HepG2 (cell line): ENCODE results near the gene C11orf71. TPM values are rescaled to one million over a fixed set of nuclear protein-coding genes. Genes with fewer than 3 reads are reported as not detected.

Source experiments
- ATAC-seq: fragments of 200-7000 bp; cut with Tn5 transposase; 3 replicates; pipeline ENCODE4 v1.9.1; 2020; ENCODE audit warnings: mild to moderate bottlenecking, moderate library complexity
- BruUV-seq: library from RNA; stranded (reverse); fragments of 400-500 nt; replicated peaks from 2 replicates; lab custom pipeline; 2021; lab: Mats Ljungman, UMichigan
- CTCF ChIA-PET: fragments of 300-600 bp; formaldehyde crosslinking; extraction: SDS; loops from one replicate; lab custom pipeline; 2021; ENCODE audit warnings: low total read pairs, inconsistent platforms, low intra/inter-chr PET ratio; lab: Yijun Ruan, JAX
- POLR2A ChIA-PET: fragments of 350-600 bp; sonication (Branson Sonifier 250); formaldehyde crosslinking; loops from one replicate; lab custom pipeline; 2020; ENCODE audit warnings: antibody characterized with exemption, inconsistent platforms; lab: Yijun Ruan, JAX
- DNase-seq: peaks from one replicate; pipeline ENCODE4 v3.0.0-alpha.2; 2015; ENCODE audit warnings: low spot score
- FAIRE-seq: peaks from 3 replicates; lab custom pipeline; 2011; peaks lifted over from hg19 to GRCh38; lab: Jason Lieb, UNC
- H2AFZ ChIP-seq: one replicate; pipeline ENCODE4 v1.6.1; 2011; ENCODE audit warnings: low read length, inconsistent platforms
- H3K27ac ChIP-seq: fragments of 300-600 bp; 3 replicates; pipeline ENCODE4 v1.8.0; 2011; ENCODE audit warnings: mixed run types, mild to moderate bottlenecking, mixed read lengths, low read length, inconsistent platforms; ENCODE audit not compliant: insufficient read depth; ENCODE audit errors: extremely low read length
- H3K27me3 ChIP-seq, 2 experiments: fragments of 200-600 bp in 1 of 2; 2 replicates in 1 of 2; 3 replicates in 1 of 2; pipeline versions ENCODE4 v1.6.0 to v1.8.0; 2011; ENCODE audit warnings: low read length in 2 of 2, mild to moderate bottlenecking in 2 of 2, moderate library complexity in 2 of 2, inconsistent platforms in 1 of 2; ENCODE audit not compliant: insufficient read depth in 2 of 2, control insufficient read depth in 1 of 2
- H3K36me3 ChIP-seq, 2 experiments: fragments of 200-600 bp in 1 of 2; replicated peaks in 1 of 2; 2 replicates in 1 of 2; 3 replicates in 1 of 2; pipeline versions ENCODE4 v1.5.1 to v1.8.0; 2011; ENCODE audit warnings: low read length in 2 of 2, inconsistent platforms in 1 of 2; ENCODE audit not compliant: insufficient read depth in 2 of 2, control insufficient read depth in 1 of 2
- H3K4me1 ChIP-seq: 2 replicates; pipeline ENCODE4 v1.5.1; 2012; ENCODE audit warnings: low read length, inconsistent platforms; ENCODE audit not compliant: insufficient read depth
- H3K4me2 ChIP-seq: 2 replicates; pipeline ENCODE4 v1.6.0; 2011; ENCODE audit warnings: low read depth, low read length, inconsistent platforms
- H3K4me3 ChIP-seq, 3 experiments: fragments of 200-600 bp in 1 of 3; sonication (generic), shearing (Covaris generic) in 1 of 3; replicated peaks in 1 of 3; 2 replicates each; pipeline ENCODE4 v1.5.1; 2011 to 2016; ENCODE audit warnings: low read length in 3 of 3, inconsistent platforms in 2 of 3, low read depth in 2 of 3, mild to moderate bottlenecking in 2 of 3, control low read depth in 1 of 3, mixed read lengths in 1 of 3; ENCODE audit not compliant: insufficient read depth in 1 of 3
- H3K79me2 ChIP-seq: one replicate; pipeline ENCODE4 v1.6.1; 2011; ENCODE audit warnings: low read length, inconsistent platforms; ENCODE audit not compliant: insufficient read depth
- H3K9ac ChIP-seq: 2 replicates; pipeline ENCODE4 v1.6.0; 2011; ENCODE audit warnings: mild to moderate bottlenecking, low read depth, low read length, inconsistent platforms; ENCODE audit not compliant: insufficient read depth
- H3K9me3 ChIP-seq: 2 replicates; pipeline ENCODE4 v1.5.1; 2012; ENCODE audit warnings: mild to moderate bottlenecking, low read length
- H4K20me1 ChIP-seq: 2 replicates; pipeline ENCODE4 v1.6.0; 2011; ENCODE audit warnings: inconsistent platforms, mild to moderate bottlenecking, low read length, moderate library complexity; ENCODE audit not compliant: insufficient read depth
- DNMT1 ChIP-seq: sonication (generic); formaldehyde crosslinking; IDR thresholded peaks from 2 replicates; pipeline ENCODE4 v1.5.1; 2020; ENCODE audit warnings: mild to moderate bottlenecking, missing genetic modification reagents
- ETS1 ChIP-seq: sonication (generic); formaldehyde crosslinking; IDR thresholded peaks from 2 replicates; pipeline ENCODE4 v1.4.0; 2020; ENCODE audit warnings: missing genetic modification reagents
- KDM3A ChIP-seq: IDR thresholded peaks from 2 replicates; pipeline ENCODE4 v1.6.1; 2018; ENCODE audit warnings: low read depth, missing compliant biosample characterization
- KLF12 ChIP-seq: sonication (generic); formaldehyde crosslinking; IDR thresholded peaks from 2 replicates; pipeline ENCODE4 v1.4.0; 2020; ENCODE audit warnings: missing genetic modification reagents, borderline replicate concordance
- MXI1 ChIP-seq: IDR thresholded peaks from 3 replicates; pipeline ENCODE4 v1.6.1; 2012; ENCODE audit warnings: low read depth, low read length, inconsistent platforms, borderline replicate concordance
- NKX3-1 ChIP-seq: sonication (generic); formaldehyde crosslinking; IDR thresholded peaks from 2 replicates; pipeline ENCODE4 v1.5.0; 2020; ENCODE audit warnings: missing genetic modification reagents
- PAX8 ChIP-seq: sonication (generic); formaldehyde crosslinking; IDR thresholded peaks from 2 replicates; pipeline ENCODE4 v1.8.0; 2022; ENCODE audit warnings: mild to moderate bottlenecking, missing genetic modification reagents, borderline replicate concordance
- POGZ ChIP-seq: sonication (generic); formaldehyde crosslinking; IDR thresholded peaks from 2 replicates; pipeline ENCODE4 v1.4.0; 2020; ENCODE audit warnings: mild to moderate bottlenecking, missing genetic modification reagents
- TBL1XR1 ChIP-seq: fragments of 150-350 bp; IDR thresholded peaks from 2 replicates; pipeline ENCODE4 v1.6.1; 2014; ENCODE audit warnings: borderline replicate concordance, low read length; ENCODE audit not compliant: partially characterized antibody
- TBX2 ChIP-seq: sonication (generic); formaldehyde crosslinking; IDR thresholded peaks from 2 replicates; pipeline ENCODE4 v1.5.0; 2020; ENCODE audit warnings: missing genetic modification reagents, mild to moderate bottlenecking, borderline replicate concordance
- TCF7 ChIP-seq: sonication (generic); IDR thresholded peaks from 2 replicates; pipeline ENCODE4 v1.6.1; 2016; ENCODE audit warnings: antibody characterized with exemption, low read depth
- ZBTB43 ChIP-seq: sonication (generic); formaldehyde crosslinking; conservative IDR thresholded peaks from 2 replicates; pipeline ENCODE4 v1.4.0; 2020; ENCODE audit warnings: missing genetic modification reagents
- ZNF234 ChIP-seq: sonication (generic); formaldehyde crosslinking; conservative IDR thresholded peaks from 2 replicates; pipeline ENCODE4 v1.5.1; 2020; ENCODE audit warnings: mild to moderate bottlenecking, missing genetic modification reagents
- ZNF367 ChIP-seq: sonication (generic); formaldehyde crosslinking; IDR thresholded peaks from 2 replicates; pipeline ENCODE4 v1.4.0; 2020; ENCODE audit warnings: missing genetic modification reagents, borderline replicate concordance
- ZNF784 ChIP-seq: sonication (generic); formaldehyde crosslinking; IDR thresholded peaks from 2 replicates; pipeline ENCODE4 v1.5.1; 2020; ENCODE audit warnings: missing genetic modification reagents, mild to moderate bottlenecking, borderline replicate concordance
- ZSCAN30 ChIP-seq: sonication (generic); formaldehyde crosslinking; IDR thresholded peaks from 2 replicates; pipeline ENCODE4 v1.5.0; 2020; ENCODE audit warnings: mild to moderate bottlenecking, missing genetic modification reagents
- ZZZ3 ChIP-seq: sonication (generic); formaldehyde crosslinking; IDR thresholded peaks from 2 replicates; pipeline ENCODE4 v1.4.0; 2020; ENCODE audit warnings: missing genetic modification reagents, mild to moderate bottlenecking, borderline replicate concordance
- WGBS: methylation state at CpG from one replicate; pipeline ENCODE4 v1.1.6; 2017; ENCODE audit warnings: low lambda C conversion rate; 5-methylcytosine and 5-hydroxymethylcytosine counted together
- in situ Hi-C: cut with HindIII; loops from 2 replicates; pipeline ENCODE4 v1.10.0; 2017; ENCODE audit warnings: low pct_unique_long_range_greater_than_20kb; ENCODE audit not compliant: extremely low pct_ligation_motif_present
- intact Hi-C: fragments of 100-400 bp; cut with micrococcal nuclease; formaldehyde crosslinking; loops from one replicate; pipeline ENCODE4 v1.10.0; 2022; ENCODE audit not compliant: unreplicated experiment
- polyA plus RNA-seq, 8 experiments: library from polyadenylated mRNA; depleted of rRNA in 3 of 8; stranded (reverse) in 7 of 8; unstranded in 1 of 8; fragments of >200 nt; fragmentation: Illumina TruSeq in 4 of 8; extraction: Trizol in 4 of 8; gene quantifications; 2 replicates each; pipeline versions ENCODE4 v1.2.1 to v1.2.3, GENCODE V29; 2011 to 2016; ENCODE audit warnings: low read depth in 4 of 8, missing spikeins in 1 of 8, mixed read lengths in 1 of 8; ENCODE audit not compliant: insufficient read depth in 1 of 8
- total RNA-seq, 5 experiments: library from RNA; depleted of rRNA; stranded (reverse); fragments of >200 nt; fragmentation: Illumina TruSeq; extraction: Trizol; gene quantifications; 2 replicates each; pipeline ENCODE4 v1.2.3, GENCODE V29; 2016; ENCODE audit warnings: low read depth in 1 of 5

C11orf71 gene
- total and polyA plus RNA-seq, 2 of the 13 experiments (the other 11 are each of a cell fraction or from before 2014, with no cell fraction given), result 7.1 to 7.8 TPM

GRCh38 chr11:114441921-114442320 is 41.6 kb upstream of the C11orf71 start:
- H3K27me3 ChIP-seq, result no peaks in the 10 kb centered on the region; a peak in 1 of 5 replicates
- intact Hi-C loops (no loop called here), in situ Hi-C loops (no loop called here)
- DNase-seq (no peak), FAIRE-seq (no peak), ATAC-seq (no peak)
- H3K9ac ChIP-seq, result no peak overlapping the region
- ChIA-PET POLR2A (no interaction called here), CTCF (no interaction called here)
- WGBS, result 96% methylated on average over 2 of the region's 2 CpGs
- H3K9me3 ChIP-seq, result no peaks in the 10 kb centered on the region
- no peak overlapping the region for H3K27ac ChIP-seq
- H4K20me1 ChIP-seq, result 0 out of 2 replicates have a peak, but pooled peaks cover 7% of the 10 kb centered on the region
- peaks cover 33% of the 10 kb centered on the region for H3K4me1 ChIP-seq
- no peak overlapping the region for H3K4me3 ChIP-seq
- H3K79me2 ChIP-seq, result peaks cover 48% of the 10 kb centered on the region
- TF ChIP-seq DNMT1 (CRISPR knock-in tag) (no peak), NKX3-1 (CRISPR knock-in tag) (no peak), KLF12 (CRISPR knock-in tag) (no peak), KDM3A (CRISPR knock-in tag) (no peak), TBL1XR1 (no peak), MXI1 (no peak), POGZ (no peak), ZZZ3 (CRISPR knock-in tag) (no peak), ZNF784 (CRISPR knock-in tag) (no peak), TCF7 (no peak), ETS1 (CRISPR knock-in tag) (no peak), ZBTB43 (CRISPR knock-in tag) (no peak), ZSCAN30 (CRISPR knock-in tag) (no peak), ZNF367 (CRISPR knock-in tag) (no peak), ZNF234 (CRISPR knock-in tag) (no peak), TBX2 (CRISPR knock-in tag) (no peak), PAX8 (CRISPR knock-in tag) (no peak)
- no peak overlapping the region for H3K4me2 ChIP-seq
- H3K36me3 ChIP-seq, result peaks cover 6 to 9% of the 10 kb centered on the region in 2 experiments; a peak in 3 of 5 replicates
- H2AFZ ChIP-seq, result no peak overlapping the region
- BruUV-seq, result no TSS peak
